WTC11 (cell line): ENCODE measurements around the gene KIAA0753.

Experiments
- CREB1 ChIP-seq: sonication (generic); formaldehyde crosslinking; IDR thresholded peaks from 2 replicates; pipeline ENCODE4 v1.8.0; 2023; ENCODE audit warnings: mild to moderate bottlenecking, missing genetic modification reagents
- NFYB ChIP-seq: sonication (generic); formaldehyde crosslinking; conservative IDR thresholded peaks from 2 replicates; pipeline ENCODE4 v1.8.0; 2022; ENCODE audit warnings: low read depth, missing genetic modification reagents
- NR1H2 ChIP-seq: sonication (generic); formaldehyde crosslinking; IDR thresholded peaks from 2 replicates; pipeline ENCODE4 v1.9.0; 2021; ENCODE audit warnings: mild to moderate bottlenecking, moderate library complexity, missing genetic modification reagents
- SP1 ChIP-seq: sonication (generic); formaldehyde crosslinking; conservative IDR thresholded peaks from 2 replicates; pipeline ENCODE4 v1.8.1; 2022; ENCODE audit warnings: missing genetic modification reagents
- TF ChIP-seq, protein P1 (sequence below): sonication (generic); formaldehyde crosslinking; IDR thresholded peaks from 2 replicates; pipeline ENCODE4 v1.8.0; 2023; ENCODE audit warnings: mild to moderate bottlenecking, missing genetic modification reagents
- TF ChIP-seq, protein P2 (sequence below): sonication (generic); formaldehyde crosslinking; IDR thresholded peaks from 2 replicates; pipeline ENCODE4 v1.8.0; 2022; ENCODE audit warnings: missing genetic modification reagents
- TF ChIP-seq, protein P3 (sequence below): sonication (generic); formaldehyde crosslinking; IDR thresholded peaks from 2 replicates; pipeline ENCODE4 v1.8.0; 2022; ENCODE audit warnings: mild to moderate bottlenecking, missing genetic modification reagents
- TF ChIP-seq, protein P4 (sequence below): fragments of 200-600 bp; IDR thresholded peaks from 2 replicates; pipeline ENCODE4 v1.8.0; 2022; ENCODE audit warnings: antibody characterized with exemption
- TF ChIP-seq, protein P5 (sequence below): sonication (generic); formaldehyde crosslinking; IDR thresholded peaks from 2 replicates; pipeline ENCODE4 v1.8.1; 2023; ENCODE audit warnings: mild to moderate bottlenecking, missing genetic modification reagents

DNA sequence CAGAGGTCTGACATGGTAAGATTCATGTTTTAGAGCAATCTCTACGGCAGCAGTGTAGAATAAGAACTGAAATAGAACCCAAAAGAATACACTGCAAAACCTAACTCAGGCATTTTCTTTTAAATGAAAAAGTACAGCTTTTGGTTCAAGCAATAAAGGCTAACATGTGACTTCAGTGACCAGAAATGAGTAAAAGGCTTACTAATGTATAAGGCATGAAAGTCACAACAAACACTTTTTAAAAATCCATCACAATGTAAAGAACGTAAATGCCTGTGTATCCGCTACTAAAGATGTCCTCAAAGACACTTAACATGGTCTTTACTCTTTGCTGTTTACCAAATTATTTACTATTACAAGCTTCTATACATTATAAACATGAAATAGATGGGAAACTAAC, 16.6 kb downstream of the KIAA0753 start:
- TF ChIP-seq NR1H2 (CRISPR knock-in tag) = no peak
- TF ChIP-seq, protein P1, sequence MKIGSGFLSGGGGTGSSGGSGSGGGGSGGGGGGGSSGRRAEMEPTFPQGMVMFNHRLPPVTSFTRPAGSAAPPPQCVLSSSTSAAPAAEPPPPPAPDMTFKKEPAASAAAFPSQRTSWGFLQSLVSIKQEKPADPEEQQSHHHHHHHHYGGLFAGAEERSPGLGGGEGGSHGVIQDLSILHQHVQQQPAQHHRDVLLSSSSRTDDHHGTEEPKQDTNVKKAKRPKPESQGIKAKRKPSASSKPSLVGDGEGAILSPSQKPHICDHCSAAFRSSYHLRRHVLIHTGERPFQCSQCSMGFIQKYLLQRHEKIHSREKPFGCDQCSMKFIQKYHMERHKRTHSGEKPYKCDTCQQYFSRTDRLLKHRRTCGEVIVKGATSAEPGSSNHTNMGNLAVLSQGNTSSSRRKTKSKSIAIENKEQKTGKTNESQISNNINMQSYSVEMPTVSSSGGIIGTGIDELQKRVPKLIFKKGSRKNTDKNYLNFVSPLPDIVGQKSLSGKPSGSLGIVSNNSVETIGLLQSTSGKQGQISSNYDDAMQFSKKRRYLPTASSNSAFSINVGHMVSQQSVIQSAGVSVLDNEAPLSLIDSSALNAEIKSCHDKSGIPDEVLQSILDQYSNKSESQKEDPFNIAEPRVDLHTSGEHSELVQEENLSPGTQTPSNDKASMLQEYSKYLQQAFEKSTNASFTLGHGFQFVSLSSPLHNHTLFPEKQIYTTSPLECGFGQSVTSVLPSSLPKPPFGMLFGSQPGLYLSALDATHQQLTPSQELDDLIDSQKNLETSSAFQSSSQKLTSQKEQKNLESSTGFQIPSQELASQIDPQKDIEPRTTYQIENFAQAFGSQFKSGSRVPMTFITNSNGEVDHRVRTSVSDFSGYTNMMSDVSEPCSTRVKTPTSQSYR (CRISPR knock-in tag) = no peak
- TF ChIP-seq, protein P2, sequence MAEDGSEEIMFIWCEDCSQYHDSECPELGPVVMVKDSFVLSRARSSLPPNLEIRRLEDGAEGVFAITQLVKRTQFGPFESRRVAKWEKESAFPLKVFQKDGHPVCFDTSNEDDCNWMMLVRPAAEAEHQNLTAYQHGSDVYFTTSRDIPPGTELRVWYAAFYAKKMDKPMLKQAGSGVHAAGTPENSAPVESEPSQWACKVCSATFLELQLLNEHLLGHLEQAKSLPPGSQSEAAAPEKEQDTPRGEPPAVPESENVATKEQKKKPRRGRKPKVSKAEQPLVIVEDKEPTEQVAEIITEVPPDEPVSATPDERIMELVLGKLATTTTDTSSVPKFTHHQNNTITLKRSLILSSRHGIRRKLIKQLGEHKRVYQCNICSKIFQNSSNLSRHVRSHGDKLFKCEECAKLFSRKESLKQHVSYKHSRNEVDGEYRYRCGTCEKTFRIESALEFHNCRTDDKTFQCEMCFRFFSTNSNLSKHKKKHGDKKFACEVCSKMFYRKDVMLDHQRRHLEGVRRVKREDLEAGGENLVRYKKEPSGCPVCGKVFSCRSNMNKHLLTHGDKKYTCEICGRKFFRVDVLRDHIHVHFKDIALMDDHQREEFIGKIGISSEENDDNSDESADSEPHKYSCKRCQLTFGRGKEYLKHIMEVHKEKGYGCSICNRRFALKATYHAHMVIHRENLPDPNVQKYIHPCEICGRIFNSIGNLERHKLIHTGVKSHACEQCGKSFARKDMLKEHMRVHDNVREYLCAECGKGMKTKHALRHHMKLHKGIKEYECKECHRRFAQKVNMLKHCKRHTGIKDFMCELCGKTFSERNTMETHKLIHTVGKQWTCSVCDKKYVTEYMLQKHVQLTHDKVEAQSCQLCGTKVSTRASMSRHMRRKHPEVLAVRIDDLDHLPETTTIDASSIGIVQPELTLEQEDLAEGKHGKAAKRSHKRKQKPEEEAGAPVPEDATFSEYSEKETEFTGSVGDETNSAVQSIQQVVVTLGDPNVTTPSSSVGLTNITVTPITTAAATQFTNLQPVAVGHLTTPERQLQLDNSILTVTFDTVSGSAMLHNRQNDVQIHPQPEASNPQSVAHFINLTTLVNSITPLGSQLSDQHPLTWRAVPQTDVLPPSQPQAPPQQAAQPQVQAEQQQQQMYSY (CRISPR knock-in tag) = no peak
- TF ChIP-seq, protein P3, sequence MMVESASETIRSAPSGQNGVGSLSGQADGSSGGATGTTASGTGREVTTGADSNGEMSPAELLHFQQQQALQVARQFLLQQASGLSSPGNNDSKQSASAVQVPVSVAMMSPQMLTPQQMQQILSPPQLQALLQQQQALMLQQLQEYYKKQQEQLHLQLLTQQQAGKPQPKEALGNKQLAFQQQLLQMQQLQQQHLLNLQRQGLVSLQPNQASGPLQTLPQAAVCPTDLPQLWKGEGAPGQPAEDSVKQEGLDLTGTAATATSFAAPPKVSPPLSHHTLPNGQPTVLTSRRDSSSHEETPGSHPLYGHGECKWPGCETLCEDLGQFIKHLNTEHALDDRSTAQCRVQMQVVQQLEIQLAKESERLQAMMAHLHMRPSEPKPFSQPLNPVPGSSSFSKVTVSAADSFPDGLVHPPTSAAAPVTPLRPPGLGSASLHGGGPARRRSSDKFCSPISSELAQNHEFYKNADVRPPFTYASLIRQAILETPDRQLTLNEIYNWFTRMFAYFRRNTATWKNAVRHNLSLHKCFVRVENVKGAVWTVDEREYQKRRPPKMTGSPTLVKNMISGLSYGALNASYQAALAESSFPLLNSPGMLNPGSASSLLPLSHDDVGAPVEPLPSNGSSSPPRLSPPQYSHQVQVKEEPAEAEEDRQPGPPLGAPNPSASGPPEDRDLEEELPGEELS = no peak
- TF ChIP-seq, protein P4, sequence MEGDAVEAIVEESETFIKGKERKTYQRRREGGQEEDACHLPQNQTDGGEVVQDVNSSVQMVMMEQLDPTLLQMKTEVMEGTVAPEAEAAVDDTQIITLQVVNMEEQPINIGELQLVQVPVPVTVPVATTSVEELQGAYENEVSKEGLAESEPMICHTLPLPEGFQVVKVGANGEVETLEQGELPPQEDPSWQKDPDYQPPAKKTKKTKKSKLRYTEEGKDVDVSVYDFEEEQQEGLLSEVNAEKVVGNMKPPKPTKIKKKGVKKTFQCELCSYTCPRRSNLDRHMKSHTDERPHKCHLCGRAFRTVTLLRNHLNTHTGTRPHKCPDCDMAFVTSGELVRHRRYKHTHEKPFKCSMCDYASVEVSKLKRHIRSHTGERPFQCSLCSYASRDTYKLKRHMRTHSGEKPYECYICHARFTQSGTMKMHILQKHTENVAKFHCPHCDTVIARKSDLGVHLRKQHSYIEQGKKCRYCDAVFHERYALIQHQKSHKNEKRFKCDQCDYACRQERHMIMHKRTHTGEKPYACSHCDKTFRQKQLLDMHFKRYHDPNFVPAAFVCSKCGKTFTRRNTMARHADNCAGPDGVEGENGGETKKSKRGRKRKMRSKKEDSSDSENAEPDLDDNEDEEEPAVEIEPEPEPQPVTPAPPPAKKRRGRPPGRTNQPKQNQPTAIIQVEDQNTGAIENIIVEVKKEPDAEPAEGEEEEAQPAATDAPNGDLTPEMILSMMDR = no peak
- TF ChIP-seq, protein P5, sequence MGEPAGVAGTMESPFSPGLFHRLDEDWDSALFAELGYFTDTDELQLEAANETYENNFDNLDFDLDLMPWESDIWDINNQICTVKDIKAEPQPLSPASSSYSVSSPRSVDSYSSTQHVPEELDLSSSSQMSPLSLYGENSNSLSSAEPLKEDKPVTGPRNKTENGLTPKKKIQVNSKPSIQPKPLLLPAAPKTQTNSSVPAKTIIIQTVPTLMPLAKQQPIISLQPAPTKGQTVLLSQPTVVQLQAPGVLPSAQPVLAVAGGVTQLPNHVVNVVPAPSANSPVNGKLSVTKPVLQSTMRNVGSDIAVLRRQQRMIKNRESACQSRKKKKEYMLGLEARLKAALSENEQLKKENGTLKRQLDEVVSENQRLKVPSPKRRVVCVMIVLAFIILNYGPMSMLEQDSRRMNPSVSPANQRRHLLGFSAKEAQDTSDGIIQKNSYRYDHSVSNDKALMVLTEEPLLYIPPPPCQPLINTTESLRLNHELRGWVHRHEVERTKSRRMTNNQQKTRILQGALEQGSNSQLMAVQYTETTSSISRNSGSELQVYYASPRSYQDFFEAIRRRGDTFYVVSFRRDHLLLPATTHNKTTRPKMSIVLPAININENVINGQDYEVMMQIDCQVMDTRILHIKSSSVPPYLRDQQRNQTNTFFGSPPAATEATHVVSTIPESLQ (CRISPR knock-in tag) = no peak
- TF ChIP-seq SP1 (CRISPR knock-in tag) = no peak
- TF ChIP-seq CREB1 (CRISPR knock-in tag) = no peak
- no peak for TF ChIP-seq NFYB (CRISPR knock-in tag)
